H1 (cell line): ENCODE results near the gene NEO1. TPM values are rescaled to one million over a fixed set of nuclear protein-coding genes. Genes with fewer than 3 reads are reported as not detected.

Experiments
- CTCF ChIA-PET: fragments of 300-600 bp; sonication (Branson Sonifier 250); formaldehyde crosslinking; loops from one replicate; lab custom pipeline; 2021; ENCODE audit not compliant: partially characterized antibody; lab: Charles Lee
- POLR2A ChIA-PET: fragments of 300-600 bp; sonication (Branson Sonifier 250); formaldehyde crosslinking; loops from one replicate; lab custom pipeline; 2021; ENCODE audit warnings: inconsistent platforms; ENCODE audit not compliant: partially characterized antibody; lab: Charles Lee
- DNase-seq, 2 experiments: peaks; one replicate each; pipeline versions ENCODE4 v3.0.0 to v3.0.0-alpha.2; 2010 to 2022; ENCODE audit warnings: low spot score in 2 of 2, low read depth in 1 of 2, mixed read lengths in 1 of 2
- FAIRE-seq: peaks from 2 replicates; lab custom pipeline; 2011; peaks lifted over from hg19 to GRCh38; lab: Jason Lieb, UNC
- H2AFZ ChIP-seq: 2 replicates; pipeline ENCODE4 v1.8.1; 2012; ENCODE audit warnings: low read length, inconsistent platforms
- H2AK5ac ChIP-seq: 2 replicates; pipeline ENCODE4 v1.6.1; 2013; ENCODE audit warnings: low read depth, low read length
- H2BK120ac ChIP-seq: replicated peaks from 2 replicates; pipeline ENCODE3; 2013; ENCODE audit warnings: low read depth, low read length, inconsistent platforms
- H2BK12ac ChIP-seq: 2 replicates; pipeline ENCODE4 v1.6.1; 2013; ENCODE audit warnings: low read depth, low read length
- H2BK15ac ChIP-seq: 2 replicates; pipeline ENCODE4 v1.6.1; 2013; ENCODE audit warnings: low read length
- H2BK20ac ChIP-seq: 2 replicates; pipeline ENCODE4 v1.6.1; 2013; ENCODE audit warnings: low read length
- H2BK5ac ChIP-seq: 2 replicates; pipeline ENCODE4 v1.6.1; 2013; ENCODE audit warnings: low read depth, low read length
- H3K14ac ChIP-seq: 2 replicates; pipeline ENCODE4 v1.6.1; 2013; ENCODE audit warnings: inconsistent platforms; ENCODE audit not compliant: insufficient read length
- H3K18ac ChIP-seq: 2 replicates; pipeline ENCODE4 v1.6.1; 2013; ENCODE audit warnings: low read length; ENCODE audit errors: extremely low read depth
- H3K23ac ChIP-seq: 2 replicates; pipeline ENCODE4 v1.6.1; 2013; ENCODE audit warnings: inconsistent platforms; ENCODE audit not compliant: insufficient read length
- H3K23me2 ChIP-seq: 2 replicates; pipeline ENCODE4 v1.6.1; 2013; ENCODE audit warnings: low read depth, low read length
- H3K27ac ChIP-seq: 2 replicates; pipeline ENCODE4 v1.6.1; 2011; ENCODE audit warnings: low read depth, low read length, inconsistent platforms
- H3K27me3 ChIP-seq, 4 experiments: replicated peaks in 1 of 4; 1 replicate in 1 of 4; 2 replicates in 3 of 4; pipeline versions ENCODE4 v1.6.1 to v1.8.1; 2011 to 2013; ENCODE audit warnings: low read length in 3 of 4, mild to moderate bottlenecking in 3 of 4, inconsistent platforms in 2 of 4, mixed read lengths in 2 of 4, moderate library complexity in 1 of 4; ENCODE audit not compliant: control insufficient read depth in 3 of 4, insufficient read depth in 3 of 4; ENCODE audit errors: extremely low read depth in 1 of 4
- H3K36me3 ChIP-seq, 4 experiments: 2 replicates each; pipeline versions ENCODE4 v1.6.1 to v1.8.1; 2011 to 2013; ENCODE audit warnings: mild to moderate bottlenecking in 4 of 4, low read length in 3 of 4, moderate library complexity in 2 of 4, control low read depth in 1 of 4, inconsistent platforms in 1 of 4; ENCODE audit not compliant: insufficient read depth in 4 of 4, control insufficient read depth in 2 of 4
- H3K4ac ChIP-seq: replicated peaks from 2 replicates; pipeline ENCODE3; 2013; ENCODE audit warnings: low read length, low read depth, mixed read lengths, inconsistent platforms; ENCODE audit not compliant: insufficient read length
- H3K4me1 ChIP-seq, 4 experiments: replicated peaks in 1 of 4; 1 replicate in 1 of 4; 2 replicates in 3 of 4; pipeline versions ENCODE4 v1.6.1 to v1.8.1; 2011 to 2013; ENCODE audit warnings: low read length in 3 of 4, inconsistent platforms in 2 of 4, mixed read lengths in 1 of 4; ENCODE audit not compliant: insufficient read depth in 4 of 4, control insufficient read depth in 3 of 4
- H3K4me2 ChIP-seq, 2 experiments: 2 replicates each; pipeline versions ENCODE4 v1.6.1 to v1.8.1; 2011 to 2013; ENCODE audit warnings: low read depth in 2 of 2, low read length in 2 of 2, control low read depth in 1 of 2, inconsistent platforms in 1 of 2, mild to moderate bottlenecking in 1 of 2; ENCODE audit not compliant: insufficient read depth in 1 of 2
- H3K4me3 ChIP-seq, 4 experiments: fragments of 200-600, 300-600 bp in 1 of 4; sonication (generic), shearing (Covaris generic), sonication (Bioruptor Twin) in 1 of 4; 2 replicates each; pipeline versions ENCODE4 v1.5.1 to v1.8.1; 2011 to 2016; ENCODE audit warnings: low read length in 4 of 4, low read depth in 3 of 4, control low read depth in 2 of 4, inconsistent platforms in 2 of 4, mild to moderate bottlenecking in 2 of 4, mixed read lengths in 1 of 4, moderate library complexity in 1 of 4; ENCODE audit not compliant: insufficient read depth in 2 of 4; ENCODE audit errors: extremely low read depth in 1 of 4
- H3K56ac ChIP-seq: replicated peaks from 2 replicates; pipeline ENCODE3; 2013; ENCODE audit warnings: low read depth, mild to moderate bottlenecking, mixed read lengths, low read length, inconsistent platforms; ENCODE audit not compliant: insufficient read length
- H3K79me1 ChIP-seq: 2 replicates; pipeline ENCODE4 v1.6.1; 2013; ENCODE audit warnings: low read depth, low read length, control low read depth
- H3K79me2 ChIP-seq, 2 experiments: 2 replicates each; pipeline versions ENCODE4 v1.6.1 to v1.8.1; 2012 to 2013; ENCODE audit warnings: low read length in 2 of 2, mild to moderate bottlenecking in 2 of 2, inconsistent platforms in 1 of 2; ENCODE audit not compliant: insufficient read depth in 2 of 2, control insufficient read depth in 1 of 2
- H3K9ac ChIP-seq, 4 experiments: replicated peaks in 1 of 4; 1 replicate in 1 of 4; 2 replicates in 3 of 4; pipeline versions ENCODE4 v1.6.1 to v1.8.1; 2011 to 2013; ENCODE audit warnings: low read depth in 3 of 4, low read length in 3 of 4, control low read depth in 2 of 4, mild to moderate bottlenecking in 2 of 4, moderate library complexity in 2 of 4, inconsistent platforms in 1 of 4; ENCODE audit errors: extremely low read depth in 1 of 4
- H3K9me3 ChIP-seq, 2 experiments: 2 replicates each; pipeline versions ENCODE4 v1.6.1 to v1.8.1; 2012 to 2013; ENCODE audit warnings: mild to moderate bottlenecking in 2 of 2, moderate library complexity in 2 of 2, control low read depth in 1 of 2, inconsistent platforms in 1 of 2, low read depth in 1 of 2, low read length in 1 of 2, mixed read lengths in 1 of 2; ENCODE audit not compliant: insufficient read depth in 2 of 2
- H4K20me1 ChIP-seq, 2 experiments: replicated peaks in 1 of 2; 2 replicates each; pipeline versions ENCODE3 to v1.8.1; 2011 to 2013; ENCODE audit warnings: inconsistent platforms in 2 of 2, low read length in 2 of 2, mild to moderate bottlenecking in 1 of 2; ENCODE audit not compliant: insufficient read depth in 2 of 2, control insufficient read depth in 1 of 2
- H4K5ac ChIP-seq: 2 replicates; pipeline ENCODE4 v1.6.1; 2013; ENCODE audit warnings: low read length, low read depth, mixed read lengths, inconsistent platforms; ENCODE audit not compliant: insufficient read length
- H4K8ac ChIP-seq: 2 replicates; pipeline ENCODE4 v1.8.0; 2013; ENCODE audit warnings: mild to moderate bottlenecking, moderate library complexity, low read length, inconsistent platforms; ENCODE audit not compliant: insufficient read depth; ENCODE audit errors: extremely low read depth
- H4K91ac ChIP-seq: replicated peaks from 2 replicates; pipeline ENCODE3; 2013; ENCODE audit warnings: low read length, mixed read lengths, inconsistent platforms; ENCODE audit not compliant: insufficient read length
- FOSL1 ChIP-seq: IDR thresholded peaks from 2 replicates; pipeline ENCODE4 v1.6.1; 2011; ENCODE audit warnings: mild to moderate bottlenecking, low read depth, low read length, moderate library complexity; ENCODE audit not compliant: insufficient read depth
- NANOG ChIP-seq: IDR thresholded peaks from 2 replicates; pipeline ENCODE4 v1.6.1; 2011; ENCODE audit warnings: low read length, low read depth, mild to moderate bottlenecking, inconsistent platforms; ENCODE audit not compliant: insufficient read depth, poor library complexity, severe bottlenecking
- POLR2A ChIP-seq, 2 experiments: IDR thresholded peaks; 1 replicate in 1 of 2; 2 replicates in 1 of 2; pipeline ENCODE4 v1.6.1; 2011; ENCODE audit warnings: low read depth in 2 of 2, low read length in 2 of 2, mild to moderate bottlenecking in 2 of 2; ENCODE audit errors: control extremely low read depth in 1 of 2
- RBBP5 ChIP-seq: IDR thresholded peaks from 2 replicates; pipeline ENCODE4 v1.7.1; 2012; ENCODE audit warnings: low read depth, mild to moderate bottlenecking, inconsistent platforms, low read length, moderate library complexity, borderline replicate concordance
- SP2 ChIP-seq: IDR thresholded peaks from 2 replicates; pipeline ENCODE4 v1.6.1; 2012; ENCODE audit warnings: mild to moderate bottlenecking, low read length, inconsistent platforms
- YY1 ChIP-seq: IDR thresholded peaks from 2 replicates; pipeline ENCODE4 v1.6.1; 2011; ENCODE audit warnings: low read depth, mild to moderate bottlenecking, low read length
- WGBS, 2 experiments: shearing (Covaris generic) in 1 of 2; methylation state at CpG; one replicate each; pipeline versions ENCODE4 v1.1.6 to v1.1.7; 2013 to 2015; ENCODE audit warnings: low lambda C conversion rate in 2 of 2, mixed read lengths in 2 of 2, inconsistent platforms in 1 of 2, low coverage in 1 of 2, missing lambda C conversion rate in 1 of 2; ENCODE audit not compliant: insufficient replicate concordance in 2 of 2, insufficient coverage in 1 of 2, insufficient read length in 1 of 2; ENCODE audit errors: extremely low coverage in 1 of 2, missing lambda C conversion rate in 1 of 2; 5-methylcytosine and 5-hydroxymethylcytosine counted together
- polyA plus RNA-seq, 7 experiments: library from polyadenylated mRNA; depleted of rRNA in 3 of 7; stranded (reverse) in 5 of 7; unstranded in 2 of 7; fragments of >200 nt in 5 of 7; fragments of 200-250 nt in 2 of 7; gene quantifications; 1 replicate in 5 of 7; 2 replicates in 1 of 7; 4 replicates in 1 of 7; pipeline versions ENCODE4 v1.2.1 to v1.2.3, GENCODE V29; 2011 to 2013; ENCODE audit warnings: missing spikeins in 2 of 7, mixed read lengths in 2 of 7
- total RNA-seq: library from RNA; stranded (reverse); fragmentation: NEBNext Ultra II Directional; extraction: Animal tissue kit (Norgen Biotek cat#: 25700); gene quantifications from 2 replicates; pipeline ENCODE4 v1.2.1, GENCODE V29; 2021
- TF ChIP-seq, protein P1 (sequence below), 3 experiments: IDR thresholded peaks; 1 replicate in 2 of 3; 2 replicates in 1 of 3; pipeline versions ENCODE4 v1.5.1 to v1.6.1; 2011; ENCODE audit warnings: low read length in 3 of 3, mild to moderate bottlenecking in 3 of 3, inconsistent platforms in 2 of 3, low read depth in 1 of 3, moderate library complexity in 1 of 3; ENCODE audit not compliant: insufficient read depth in 1 of 3; ENCODE audit errors: control extremely low read depth in 1 of 3
- TF ChIP-seq, protein P2 (sequence below): IDR thresholded peaks from 2 replicates; pipeline ENCODE4 v1.6.1; 2012; ENCODE audit warnings: inconsistent platforms

The NEO1 gene
- total and polyA plus RNA-seq, 2 of the 8 experiments (the other 6 are each of a cell fraction or from before 2014, with no cell fraction given): 36.0 to 51.0 TPM

DNA sequence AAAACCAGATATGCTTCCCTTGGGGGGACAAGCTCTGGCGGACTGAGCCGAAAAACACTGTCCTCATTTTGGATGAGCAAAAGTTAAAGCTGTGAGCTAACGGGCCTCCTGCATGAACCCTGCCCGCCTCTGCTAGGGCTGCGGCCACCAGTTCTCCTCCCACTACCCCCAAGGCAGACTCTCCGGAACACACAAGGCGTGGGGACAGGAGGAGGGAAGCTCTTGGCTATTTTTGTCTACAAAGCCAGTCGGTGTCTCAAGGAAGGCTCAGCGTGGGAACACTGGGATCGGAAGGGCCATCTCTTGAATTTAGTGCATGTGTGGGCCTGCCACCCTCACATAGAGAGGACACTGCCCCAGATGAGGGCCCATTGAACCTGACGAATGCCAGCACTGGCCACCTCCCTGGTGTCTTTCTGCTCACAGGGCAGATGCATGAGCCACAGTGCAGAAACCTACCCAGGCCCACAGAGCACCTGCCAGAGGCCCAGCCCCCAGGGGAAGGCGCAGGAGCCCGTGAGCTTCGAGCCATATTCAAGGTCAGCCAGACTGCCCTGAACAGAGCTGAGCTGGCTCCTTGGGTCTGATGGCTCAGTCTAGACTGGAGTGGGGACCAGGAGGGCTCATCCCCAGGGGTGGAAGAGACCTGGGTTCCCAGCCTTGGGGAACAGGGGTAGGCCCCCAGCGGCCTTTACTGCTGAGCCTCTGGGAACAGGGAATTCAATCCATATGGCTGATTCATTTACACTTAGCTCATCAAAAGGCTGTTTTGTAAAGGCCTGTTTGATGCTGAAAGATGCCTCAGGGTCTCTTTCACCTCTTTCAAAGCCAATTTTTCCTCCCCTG, 278.2 kb downstream of the NEO1 start:
- POLR2A ChIA-PET: interaction anchor here (1.4 kb wide), 1 partner anchor 10 kb away, joined by 4 read pairs; no protein-coding TSS in a partner anchor
- DNase-seq: no peak
- CTCF ChIA-PET: interaction anchor here (0.5 to 1.7 kb wide), 2 partner anchors 39 to 305 kb away, joined by 3 to 4 read pairs; no protein-coding TSS in a partner anchor

More for the DNA sequence above, 278.2 kb downstream of the NEO1 start:
- Histone ChIP-seq H3K79me1 (peaks cover 2% of the 10 kb centered on the region), H3K23ac (no peak overlapping the region), H3K23me2 (no peaks in the 10 kb centered on the region), H2BK15ac (no peak overlapping the region), H2AFZ (no peak overlapping the region), H2BK12ac (no peak overlapping the region), H3K36me3 (peaks cover 0 to 7% (median 3%) of the 10 kb centered on the region in 4 experiments; a peak in 5 of 8 replicates), H4K20me1 (peaks cover 0 to 3% of the 10 kb centered on the region in 2 experiments), H2BK20ac (no peak overlapping the region), H4K8ac (no peak overlapping the region), H3K27ac (no peak overlapping the region), H3K4me3 (no peak overlapping the region), H3K27me3 (no peaks in the 10 kb centered on the region), H2BK120ac (no peak overlapping the region), H3K79me2 (peaks cover 0 to 3% of the 10 kb centered on the region in 2 experiments; a peak in 1 of 4 replicates), H3K4me2 (no peak overlapping the region; a peak in 1 of 4 replicates), H3K4me1 (peaks cover 0 to 8% (median 3%) of the 10 kb centered on the region in 4 experiments; a peak in 2 of 7 replicates), H3K56ac (no peak overlapping the region), H4K91ac (no peak overlapping the region), H4K5ac (no peak overlapping the region), H2BK5ac (no peak overlapping the region), H2AK5ac (no peak overlapping the region), H3K14ac (no peak overlapping the region), H3K18ac (no peak overlapping the region), H3K9me3 (no peaks in the 10 kb centered on the region)
- no peak for FAIRE-seq
- 87% methylated on average over 15 of the region's 15 CpGs; no CpG with 5 or more reads in 1 of the 2 experiments for WGBS, 2 experiments
- no peak for TF ChIP-seq FOSL1
- no peak for TF ChIP-seq YY1
- TF ChIP-seq, protein P1, sequence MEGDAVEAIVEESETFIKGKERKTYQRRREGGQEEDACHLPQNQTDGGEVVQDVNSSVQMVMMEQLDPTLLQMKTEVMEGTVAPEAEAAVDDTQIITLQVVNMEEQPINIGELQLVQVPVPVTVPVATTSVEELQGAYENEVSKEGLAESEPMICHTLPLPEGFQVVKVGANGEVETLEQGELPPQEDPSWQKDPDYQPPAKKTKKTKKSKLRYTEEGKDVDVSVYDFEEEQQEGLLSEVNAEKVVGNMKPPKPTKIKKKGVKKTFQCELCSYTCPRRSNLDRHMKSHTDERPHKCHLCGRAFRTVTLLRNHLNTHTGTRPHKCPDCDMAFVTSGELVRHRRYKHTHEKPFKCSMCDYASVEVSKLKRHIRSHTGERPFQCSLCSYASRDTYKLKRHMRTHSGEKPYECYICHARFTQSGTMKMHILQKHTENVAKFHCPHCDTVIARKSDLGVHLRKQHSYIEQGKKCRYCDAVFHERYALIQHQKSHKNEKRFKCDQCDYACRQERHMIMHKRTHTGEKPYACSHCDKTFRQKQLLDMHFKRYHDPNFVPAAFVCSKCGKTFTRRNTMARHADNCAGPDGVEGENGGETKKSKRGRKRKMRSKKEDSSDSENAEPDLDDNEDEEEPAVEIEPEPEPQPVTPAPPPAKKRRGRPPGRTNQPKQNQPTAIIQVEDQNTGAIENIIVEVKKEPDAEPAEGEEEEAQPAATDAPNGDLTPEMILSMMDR (IDR thresholded peaks at IDR 0.05; ENCODE audit: control extremely low read depth in 1 of 3, insufficient read depth in 1 of 3, low read depth in 1 of 3, low read length in 3 of 3): no peak
- TF ChIP-seq POLR2A (IDR thresholded peaks at IDR 0.05; ENCODE audit: control extremely low read depth in 1 of 2, low read depth in 2 of 2, low read length in 2 of 2): no peak
- no peak for TF ChIP-seq SP2
- TF ChIP-seq, protein P2, sequence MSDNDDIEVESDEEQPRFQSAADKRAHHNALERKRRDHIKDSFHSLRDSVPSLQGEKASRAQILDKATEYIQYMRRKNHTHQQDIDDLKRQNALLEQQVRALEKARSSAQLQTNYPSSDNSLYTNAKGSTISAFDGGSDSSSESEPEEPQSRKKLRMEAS: no peak
- no peak for TF ChIP-seq RBBP5
- no peak for TF ChIP-seq NANOG
- TF ChIP-seq, all 59 proteins: peak for 0
- Histone ChIP-seq H3K4ac (no peak overlapping the region), H3K9ac (no peak overlapping the region)
